Small intestine (tissue), 7 donors: ENCODE results near the gene GREB1. TPM values are rescaled to one million over a fixed set of nuclear protein-coding genes. Genes with fewer than 3 reads are reported as not detected.

Experiments
- DNase-seq, 2 donors: peaks; one replicate each; pipeline versions ENCODE4 v3.0.0 to v3.0.0-alpha.2; 2013
- FAIRE-seq: peaks from 2 replicates; lab custom pipeline; 2012; peaks lifted over from hg19 to GRCh38; lab: Jason Lieb, UNC
- H3K27ac ChIP-seq, 3 donors: one replicate each; pipeline ENCODE4 v1.5.1; 2013; ENCODE audit warnings: low read length in 2 of 3, mild to moderate bottlenecking in 2 of 3, control low read depth in 1 of 3, inconsistent platforms in 1 of 3, low read depth in 1 of 3, moderate library complexity in 1 of 3
- H3K27me3 ChIP-seq, 3 donors: one replicate each; pipeline ENCODE4 v1.6.1; 2013; ENCODE audit warnings: low read length in 3 of 3, inconsistent platforms in 1 of 3; ENCODE audit not compliant: control insufficient read depth in 3 of 3, insufficient read depth in 3 of 3
- H3K36me3 ChIP-seq, 3 donors: one replicate each; pipeline ENCODE4 v1.6.1; 2013; ENCODE audit warnings: low read length in 3 of 3, inconsistent platforms in 1 of 3, low read depth in 1 of 3, mild to moderate bottlenecking in 1 of 3, moderate library complexity in 1 of 3; ENCODE audit not compliant: control insufficient read depth in 3 of 3, insufficient read depth in 2 of 3
- H3K4me1 ChIP-seq, 3 donors: one replicate each; pipeline ENCODE4 v1.6.1; 2013; ENCODE audit warnings: low read length in 2 of 3, inconsistent platforms in 1 of 3, low read depth in 1 of 3, mild to moderate bottlenecking in 1 of 3, moderate library complexity in 1 of 3; ENCODE audit not compliant: control insufficient read depth in 3 of 3, insufficient read depth in 2 of 3
- H3K4me3 ChIP-seq, 3 donors: one replicate each; pipeline ENCODE4 v1.5.1; 2013; ENCODE audit warnings: low read length in 3 of 3, control low read depth in 1 of 3, inconsistent platforms in 1 of 3, low read depth in 1 of 3, mild to moderate bottlenecking in 1 of 3, moderate library complexity in 1 of 3
- H3K9me3 ChIP-seq, 2 donors: one replicate each; pipeline ENCODE4 v1.6.1; 2013; ENCODE audit warnings: low read depth in 1 of 2, low read length in 1 of 2; ENCODE audit not compliant: control insufficient read depth in 2 of 2, insufficient read depth in 1 of 2
- WGBS, 3 donors: extraction: QIAGEN DNeasy Blood & Tissue Kit; methylation state at CpG; one replicate each; pipeline ENCODE4 v1.1.7; 2013; 5-methylcytosine and 5-hydroxymethylcytosine counted together
- polyA plus RNA-seq, 4 donors: library from polyadenylated mRNA; stranded (reverse) in 3 of 4; unstranded in 1 of 4; fragments of 200-250 nt in 3 of 4; fragments of 120-200 nt in 1 of 4; gene quantifications; one replicate each; pipeline versions ENCODE4 v1.2.1 to v1.2.3, GENCODE V29; 2013
- donor health status: healthy with polysubstance abuse.
- donor health status: control.
- donor health status: control.
- donor health status: Bipolar disorder and iron deficiency.
- donor health status: healthy.

Gene GREB1
- polyA plus RNA-seq, 4 donors, result 0.76 to 1.8 (median 1.4) TPM; not detected in 1

DNA sequence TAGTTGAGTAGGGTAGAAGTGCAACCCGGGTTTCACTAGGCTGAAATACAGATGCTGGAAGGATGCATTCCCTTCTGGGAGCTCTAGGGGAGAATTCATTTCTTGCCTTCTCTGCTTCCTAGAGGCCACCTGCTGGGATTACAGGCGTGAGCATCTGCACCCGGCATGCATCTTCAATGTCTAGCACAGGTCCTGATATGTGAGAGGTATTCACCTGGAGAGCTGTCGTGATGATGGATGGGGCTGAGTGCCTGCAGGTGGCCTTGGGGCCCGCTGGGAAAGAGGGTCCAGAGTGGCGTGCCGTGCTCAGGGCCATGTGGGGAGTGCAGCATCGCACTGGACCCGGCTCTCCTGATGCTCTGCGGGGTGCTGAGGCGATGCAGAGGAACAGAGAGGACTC, 142.8 kb downstream of the GREB1 start:
- Histone ChIP-seq H3K36me3 (no peaks in the 10 kb centered on the region), H3K4me3 (no peak overlapping the region), H3K9me3 (peaks cover 0 to 2% of the 10 kb centered on the region in 2 donors), H3K27ac (no peak overlapping the region), H3K27me3 (peaks cover 0 to 39% (median 16%) of the 10 kb centered on the region in 3 donors), H3K4me1 (peaks cover 0 to 16% (median 0%) of the 10 kb centered on the region in 3 donors)
- WGBS, 3 donors, result 37 to 52% (median 49%) methylated on average over 11 of the region's 11 CpGs
- no peak for DNase-seq
- no peak for FAIRE-seq

DNA sequence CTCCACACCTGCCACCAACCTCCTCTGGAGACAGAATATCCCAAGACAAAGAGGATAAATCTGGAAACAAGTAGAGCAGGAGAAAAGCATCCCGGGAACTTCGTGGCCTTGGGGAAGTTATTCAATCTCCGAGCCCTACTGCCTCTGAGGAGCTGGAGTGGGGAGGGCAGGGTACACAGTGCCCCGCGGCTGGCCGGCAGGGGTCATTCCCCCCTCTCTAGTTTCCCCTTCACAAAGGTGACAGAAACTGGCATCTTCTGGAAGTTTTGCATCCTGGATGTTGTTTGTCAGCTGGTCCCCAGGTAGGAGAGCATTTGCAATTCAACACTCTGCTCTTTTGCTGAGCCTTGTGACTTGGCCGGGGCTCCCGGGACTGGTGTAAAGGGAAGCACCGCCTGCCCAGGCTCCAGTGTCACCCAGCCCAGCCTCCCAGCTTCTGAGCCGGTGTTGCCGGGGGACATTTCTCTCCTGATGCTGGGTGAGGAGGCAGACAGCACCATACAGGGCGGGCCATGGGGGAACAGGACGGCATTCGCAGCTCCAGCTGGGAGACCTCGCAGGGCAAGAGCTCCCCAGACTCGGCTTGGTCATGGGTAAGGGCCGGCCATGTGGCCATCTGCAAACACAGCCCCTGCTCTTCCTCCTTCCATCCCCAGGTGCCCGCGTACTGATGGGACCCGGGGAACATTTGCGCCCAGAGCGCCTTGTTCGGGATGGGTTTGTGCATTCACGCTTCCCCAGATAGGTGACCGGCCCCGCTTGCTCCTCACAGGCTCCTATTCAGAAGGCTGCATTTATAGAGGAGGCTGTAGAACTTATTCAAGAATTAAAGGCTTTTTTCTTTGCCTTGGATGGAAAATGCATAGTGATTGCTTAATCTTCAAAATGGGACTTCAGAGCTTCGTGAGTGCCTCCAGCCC, 143.6 kb downstream of the GREB1 start:
- Histone ChIP-seq H3K27me3 (peaks cover 0 to 37% (median 16%) of the 10 kb centered on the region in 3 donors), H3K36me3 (no peaks in the 10 kb centered on the region), H3K4me3 (no peak overlapping the region), H3K9me3 (peaks cover 0 to 2% of the 10 kb centered on the region in 2 donors), H3K4me1 (peaks cover 0 to 18% (median 0%) of the 10 kb centered on the region in 3 donors), H3K27ac (no peak overlapping the region)
- WGBS, 3 donors, result 44 to 46% (median 46%) methylated on average over 27 of the region's 27 CpGs
- DNase-seq, result no peak
- no peak for FAIRE-seq

DNA sequence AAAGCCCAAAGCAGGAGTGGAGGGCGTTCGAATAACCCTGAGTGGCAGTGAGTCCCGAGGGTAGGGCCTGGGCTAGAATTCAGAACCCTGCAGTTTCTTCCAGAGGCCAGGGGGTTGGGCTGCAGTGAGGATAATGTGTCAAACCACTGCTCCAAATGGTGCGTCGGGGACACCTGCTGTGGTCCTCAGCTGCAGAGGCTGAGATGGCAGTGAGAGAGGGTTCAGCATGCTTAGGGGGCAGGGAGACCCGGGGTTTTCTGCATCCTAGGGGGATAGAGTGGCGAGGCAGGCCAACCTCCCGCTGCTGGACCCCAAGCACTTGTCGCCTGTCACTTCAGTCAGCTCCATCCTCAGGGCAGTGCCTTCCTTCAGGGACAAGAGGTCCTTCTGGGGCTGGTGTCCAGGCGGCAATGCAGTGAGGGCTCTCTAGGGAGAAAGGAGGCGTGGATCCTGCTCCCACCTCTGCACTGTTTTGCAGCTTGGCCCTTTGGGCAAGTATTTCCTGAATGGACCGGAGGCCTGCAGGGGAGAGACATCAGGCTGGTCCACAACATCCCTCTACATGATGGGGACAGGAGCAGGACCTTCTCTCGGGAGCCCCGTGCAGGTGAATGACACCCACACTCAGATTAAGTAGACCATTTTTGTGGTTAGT, 144.6 kb downstream of the GREB1 start:
- DNase-seq (no peak), FAIRE-seq (no peak)
- peaks cover 0 to 2% of the 10 kb centered on the region in 2 donors for H3K9me3 ChIP-seq
- peaks cover 0 to 37% (median 16%) of the 10 kb centered on the region in 3 donors for H3K27me3 ChIP-seq
- H3K4me3 ChIP-seq, result no peak overlapping the region
- WGBS, 3 donors, result 74 to 81% (median 79%) methylated on average over 11 to 14 of the region's 14 CpGs
- H3K36me3 ChIP-seq, result no peaks in the 10 kb centered on the region
- peaks cover 0 to 18% (median 0%) of the 10 kb centered on the region in 3 donors for H3K4me1 ChIP-seq
- no peak overlapping the region for H3K27ac ChIP-seq

DNA sequence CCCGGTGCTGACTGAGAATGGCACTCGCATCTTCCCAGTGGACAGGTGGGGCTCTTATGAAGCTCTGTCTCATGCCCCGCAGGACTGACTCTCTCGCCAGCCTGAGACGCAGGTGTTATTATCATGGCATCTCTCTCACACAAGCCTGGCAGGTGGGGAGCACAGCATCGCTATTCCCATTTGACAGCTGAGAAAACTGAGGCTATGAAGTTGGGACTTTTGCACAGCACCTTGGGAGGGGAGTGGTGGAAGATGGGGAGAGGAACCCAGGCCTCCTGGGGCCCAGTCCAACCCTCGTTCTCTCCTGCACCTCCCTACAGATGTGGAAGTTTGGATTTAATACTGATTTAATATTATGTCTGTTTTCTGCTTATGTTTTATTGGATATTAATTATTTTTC, 145.2 kb downstream of the GREB1 start:
- Histone ChIP-seq H3K4me3 (no peak overlapping the region), H3K36me3 (no peaks in the 10 kb centered on the region), H3K27me3 (peaks cover 0 to 41% (median 16%) of the 10 kb centered on the region in 3 donors), H3K27ac (no peak overlapping the region), H3K4me1 (peaks cover 0 to 18% (median 0%) of the 10 kb centered on the region in 3 donors), H3K9me3 (peaks cover 0 to 2% of the 10 kb centered on the region in 2 donors)
- no peak for DNase-seq
- WGBS, 3 donors, result 77 to 78% (median 77%) methylated on average over 7 of the region's 7 CpGs
- no peak for FAIRE-seq

DNA sequence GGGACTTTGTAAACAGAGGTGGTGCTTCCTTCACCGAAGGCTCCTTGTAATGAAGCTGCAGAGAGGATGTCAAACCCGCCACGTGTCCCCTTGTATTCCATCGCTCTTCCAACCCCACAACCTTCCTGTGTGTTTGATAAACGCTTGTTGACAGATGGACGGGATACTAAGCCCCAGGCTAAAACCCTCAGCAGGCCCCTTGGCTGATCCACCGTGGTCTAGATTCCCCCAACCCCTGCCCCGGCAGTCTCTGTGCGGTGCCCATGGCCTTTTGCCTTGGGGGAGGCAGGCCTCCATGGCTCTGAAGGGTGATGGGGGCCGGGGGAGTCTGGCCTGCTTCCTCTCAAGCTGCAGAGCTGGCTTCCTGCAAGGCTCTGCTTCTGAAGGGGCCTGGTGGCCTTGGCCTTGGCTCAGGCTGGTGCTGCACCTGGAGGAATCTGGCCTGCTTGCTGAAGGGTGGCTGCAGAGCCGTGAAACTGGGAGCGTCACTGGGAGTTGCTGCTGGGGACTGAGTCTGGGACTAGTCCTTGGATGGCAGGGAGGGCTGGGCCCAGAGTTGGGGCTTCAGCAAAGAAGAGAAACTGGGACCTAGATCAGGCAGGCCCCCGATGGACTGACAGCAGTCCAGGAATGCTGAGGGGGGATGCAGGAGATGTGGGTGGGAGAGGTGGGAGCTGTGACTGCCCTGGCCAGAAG, 145.8 kb downstream of the GREB1 start:
- Histone ChIP-seq H3K27ac (no peak overlapping the region), H3K9me3 (peaks cover 0 to 2% of the 10 kb centered on the region in 2 donors), H3K27me3 (peaks cover 0 to 44% (median 16%) of the 10 kb centered on the region in 3 donors), H3K36me3 (no peaks in the 10 kb centered on the region), H3K4me1 (peaks cover 0 to 18% (median 0%) of the 10 kb centered on the region in 3 donors), H3K4me3 (no peak overlapping the region)
- DNase-seq, result no peak
- 80 to 85% (median 83%) methylated on average over 13 of the region's 13 CpGs for whole genome bisulfite sequencing, 3 donors
- no peak for FAIRE-seq

DNA sequence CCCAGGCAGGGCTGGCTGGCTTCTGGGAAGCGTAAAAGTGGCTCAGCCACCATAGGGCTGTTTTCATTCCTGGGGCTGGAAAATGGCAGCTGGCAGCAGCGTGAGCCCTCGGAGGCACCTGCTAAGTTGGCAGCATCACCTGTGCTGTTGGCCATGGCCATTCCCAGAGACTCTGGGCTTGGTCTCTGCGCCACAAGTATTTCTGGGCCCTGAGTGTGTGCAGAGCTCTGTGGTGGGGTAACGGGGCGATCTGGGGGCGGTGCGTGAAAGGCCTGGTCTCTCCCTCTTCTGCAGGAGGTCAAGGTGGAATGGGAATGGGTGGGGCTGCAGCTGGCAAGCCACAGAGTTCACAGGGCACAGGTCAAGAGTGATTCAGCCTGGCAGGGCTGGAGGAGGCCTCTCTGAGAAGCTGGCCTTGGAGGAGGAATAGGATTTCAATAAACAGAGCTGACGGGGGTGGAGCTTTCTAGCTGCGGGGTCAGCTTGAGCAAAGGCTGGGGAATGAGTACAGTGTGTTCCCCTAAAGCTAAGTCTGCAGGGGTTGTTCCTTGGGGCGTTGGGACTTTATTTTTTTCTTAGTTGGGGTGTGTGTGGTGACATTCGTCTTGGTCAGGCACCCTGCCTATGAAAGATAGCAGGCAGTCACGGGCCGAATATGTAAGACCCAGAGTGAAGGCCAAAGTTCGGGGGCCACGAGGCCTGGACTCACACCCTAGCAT, 146.5 kb downstream of the GREB1 start:
- WGBS, 3 donors, result 36 to 71% (median 46%) methylated on average over 16 of the region's 16 CpGs
- Histone ChIP-seq H3K27ac (no peak overlapping the region), H3K9me3 (peaks cover 0 to 2% of the 10 kb centered on the region in 2 donors), H3K4me3 (no peak overlapping the region), H3K4me1 (peaks cover 0 to 18% (median 0%) of the 10 kb centered on the region in 3 donors), H3K36me3 (no peaks in the 10 kb centered on the region), H3K27me3 (peaks cover 0 to 40% (median 16%) of the 10 kb centered on the region in 3 donors)
- DNase-seq (peak; percentile 25 to 39), FAIRE-seq (no peak)

DNA sequence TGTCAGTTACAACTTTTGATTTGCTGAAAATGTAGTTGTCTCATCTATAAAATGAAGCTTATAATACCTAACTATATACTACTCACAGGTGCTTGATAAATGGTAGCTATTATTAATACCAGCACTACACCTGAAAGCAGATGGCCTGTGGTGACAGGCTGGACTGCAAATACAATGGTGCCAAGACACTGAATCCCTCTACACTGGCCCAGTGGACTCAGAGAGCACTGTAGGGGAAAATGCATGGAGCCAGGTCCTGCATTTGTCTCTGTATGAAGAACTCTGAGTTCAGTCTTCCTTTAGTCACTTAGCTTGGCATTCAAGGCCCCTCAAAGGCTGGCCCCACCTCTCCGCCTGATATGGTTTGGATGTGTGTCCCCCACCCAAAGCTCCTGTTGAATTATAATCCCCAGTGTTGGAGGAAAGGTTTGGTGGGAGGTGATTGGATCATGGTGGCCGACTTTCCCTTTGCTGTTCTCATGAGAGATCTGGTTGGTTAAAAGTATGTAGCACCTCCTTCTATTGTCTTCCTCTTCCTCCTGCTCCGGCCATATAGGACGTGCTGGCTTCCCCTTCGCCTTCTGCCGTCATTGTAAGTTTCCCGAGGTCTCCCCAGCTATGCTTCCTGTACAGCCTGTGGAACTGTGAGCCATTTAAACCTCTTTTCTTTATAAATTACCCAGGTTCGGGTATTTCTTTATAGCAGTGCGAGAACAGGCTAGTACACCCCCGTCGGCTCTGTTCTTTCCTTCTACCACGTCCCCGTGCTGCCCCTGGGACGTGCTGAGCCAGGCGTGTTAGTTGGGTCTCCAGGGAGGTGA, 147.3 kb downstream of the GREB1 start:
- 87 to 90% (median 90%) methylated on average over 15 of the region's 15 CpGs for WGBS, 3 donors
- Histone ChIP-seq H3K4me3 (no peak overlapping the region), H3K9me3 (no peaks in the 10 kb centered on the region), H3K4me1 (peaks cover 0 to 18% (median 0%) of the 10 kb centered on the region in 3 donors), H3K36me3 (no peaks in the 10 kb centered on the region), H3K27ac (no peak overlapping the region), H3K27me3 (peaks cover 0 to 36% (median 15%) of the 10 kb centered on the region in 3 donors)
- FAIRE-seq (no peak), DNase-seq (no peak)
